Bronchial epithelial cell (primary cell): ENCODE data around the gene RNGTT. TPM values are rescaled to one million over a fixed set of nuclear protein-coding genes. Genes with fewer than 3 reads are reported as not detected.

Experiments used
- DNase-seq: peaks from one replicate; pipeline ENCODE4 v3.0.0-alpha.2; 2010; ENCODE audit warnings: low read depth
- FAIRE-seq: peaks from 2 replicates; lab custom pipeline; 2011; peaks lifted over from hg19 to GRCh38; lab: Jason Lieb, UNC
- H3K27me3 ChIP-seq: 2 replicates; pipeline ENCODE4 v1.5.1; 2011; ENCODE audit warnings: low read length; ENCODE audit not compliant: control insufficient read depth, insufficient read depth
- H3K36me3 ChIP-seq: 2 replicates; pipeline ENCODE4 v1.5.1; 2011; ENCODE audit warnings: low read length; ENCODE audit not compliant: control insufficient read depth, insufficient read depth
- H3K4me3 ChIP-seq: 2 replicates; pipeline ENCODE4 v1.5.1; 2011; ENCODE audit warnings: mild to moderate bottlenecking, low read depth, low read length, control low read depth
- CTCF ChIP-seq: IDR thresholded peaks from 2 replicates; pipeline ENCODE4 v1.5.1; 2011; ENCODE audit warnings: mild to moderate bottlenecking, moderate library complexity, low read length, control low read depth, inconsistent platforms; ENCODE audit not compliant: insufficient read depth, severe bottlenecking
- total RNA-seq: library from RNA; depleted of rRNA; stranded (reverse); fragments of >200 nt; gene quantifications from 2 replicates; pipeline ENCODE4 v1.2.1, GENCODE V29; 2014

Gene RNGTT
- total RNA-seq, 1 donor from 2014 or later = 20.8 TPM

- DNase-seq = no peak
- no peak overlapping the region for H3K4me3 ChIP-seq
- FAIRE-seq = no peak
- H3K27me3 ChIP-seq = no peaks in the 10 kb centered on the region
- no peak for TF ChIP-seq CTCF
- H3K36me3 ChIP-seq = no peaks in the 10 kb centered on the region
Measured at GRCh38 chr6:88679841-88680240, 283.6 kb downstream of the RNGTT start.

GRCh38 chr6:88677356-88677755 lies 286.1 kb downstream of the RNGTT start:
- FAIRE-seq = no peak
- no peak for DNase-seq
- Histone ChIP-seq H3K27me3 (no peaks in the 10 kb centered on the region), H3K36me3 (no peaks in the 10 kb centered on the region), H3K4me3 (no peak overlapping the region)
- TF ChIP-seq CTCF = no peak

- no peak for DNase-seq
- no peak overlapping the region for H3K4me3 ChIP-seq
- FAIRE-seq = no peak
- TF ChIP-seq CTCF = no peak
- H3K36me3 ChIP-seq = no peaks in the 10 kb centered on the region
- no peaks in the 10 kb centered on the region for H3K27me3 ChIP-seq
Measured at GRCh38 chr6:88671624-88672023, 291.8 kb downstream of the RNGTT start.

- no peak for FAIRE-seq
- Histone ChIP-seq H3K36me3 (no peaks in the 10 kb centered on the region), H3K4me3 (no peak overlapping the region), H3K27me3 (no peaks in the 10 kb centered on the region)
- no peak for DNase-seq
- no peak for TF ChIP-seq CTCF
Measured at GRCh38 chr6:88670369-88670768, 293.0 kb downstream of the RNGTT start.

GRCh38 chr6:88669475-88669874 lies 293.9 kb downstream of the RNGTT start:
- no peaks in the 10 kb centered on the region for H3K36me3 ChIP-seq
- DNase-seq (no peak), FAIRE-seq (no peak)
- TF ChIP-seq CTCF = no peak
- H3K27me3 ChIP-seq = no peaks in the 10 kb centered on the region
- H3K4me3 ChIP-seq = no peak overlapping the region

- no peak for DNase-seq
- no peak for FAIRE-seq
Measured at GRCh38 chr6:88666901-88667300, 296.5 kb downstream of the RNGTT start.

More at GRCh38 chr6:88666901-88667300, 296.5 kb downstream of the RNGTT start:
- H3K4me3 ChIP-seq = no peak overlapping the region
- no peaks in the 10 kb centered on the region for H3K36me3 ChIP-seq
- no peaks in the 10 kb centered on the region for H3K27me3 ChIP-seq
- TF ChIP-seq CTCF = no peak
